ENCODE results near the gene TMEM218. TPM values are rescaled to one million over a fixed set of nuclear protein-coding genes. Genes with fewer than 3 reads are reported as not detected.
A peak's percentile ranks its signal among the peaks of the same experiment; 100 is the strongest.

Gene TMEM218
- total RNA-seq, 4 donors from 2014 or later = 9.9 to 19.9 (median 14.6) TPM

- Histone ChIP-seq H3K4me3 (no peak overlapping the region), H3K27ac (no peak overlapping the region), H3K27me3 (peaks cover 6% of the 10 kb centered on the region), H3K9me3 (no peaks in the 10 kb centered on the region), H3K36me3 (no peaks in the 10 kb centered on the region), H3K4me1 (peaks cover 46% of the 10 kb centered on the region)
- no peak for DNase-seq (ENCODE audit: low spot score in 2 of 2)
- TF ChIP-seq EP300 (IDR thresholded peaks at IDR 0.05) (no peak), POLR2A (IDR thresholded peaks at IDR 0.05) (no peak), CTCF (IDR thresholded peaks at IDR 0.05) (no peak), POLR2AphosphoS5 (IDR thresholded peaks at IDR 0.05) (no peak)
- 95% methylated on average over 12 of the region's 12 CpGs for WGBS
These were observed 38.4 kb downstream of the TMEM218 start for GRCh38 chr11:125072961-125073590.

GRCh38 chr11:125072218-125072960 is 39.0 kb downstream of the TMEM218 start:
- Histone ChIP-seq H3K4me3 (no peak overlapping the region), H3K36me3 (no peaks in the 10 kb centered on the region), H3K4me1 (peaks cover 46% of the 10 kb centered on the region), H3K9me3 (no peaks in the 10 kb centered on the region), H3K27me3 (peaks cover 6% of the 10 kb centered on the region), H3K27ac (no peak overlapping the region)
- DNase-seq (ENCODE audit: low spot score in 2 of 2) = no peak
- TF ChIP-seq POLR2A (IDR thresholded peaks at IDR 0.05) (no peak), CTCF (IDR thresholded peaks at IDR 0.05) (no peak), EP300 (IDR thresholded peaks at IDR 0.05) (no peak), POLR2AphosphoS5 (IDR thresholded peaks at IDR 0.05) (no peak)
- 88% methylated on average over 11 of the region's 12 CpGs for WGBS

DNA sequence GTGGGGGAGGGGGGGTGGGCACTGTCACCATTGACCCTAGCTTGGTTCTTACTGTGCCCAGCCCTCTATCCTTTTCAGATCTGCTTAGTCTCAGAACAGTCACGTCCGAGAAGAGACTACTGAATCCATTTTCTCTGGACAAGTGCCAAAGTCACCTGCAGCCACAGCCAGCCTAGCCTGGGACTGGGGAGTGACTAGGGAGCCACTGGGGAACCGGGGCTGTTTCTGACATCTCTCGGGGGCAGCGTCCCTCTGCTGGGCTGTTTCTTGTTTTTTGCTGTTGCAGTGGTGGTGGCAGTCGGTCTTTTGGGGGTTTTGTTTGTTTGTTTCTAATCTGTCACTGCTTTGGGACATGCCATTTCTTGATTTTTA is 39.6 kb downstream of the TMEM218 start:
- Histone ChIP-seq H3K27ac (peak overlapping the region; percentile 26), H3K36me3 (no peaks in the 10 kb centered on the region), H3K27me3 (peaks cover 6% of the 10 kb centered on the region), H3K4me1 (peaks cover 46% of the 10 kb centered on the region), H3K4me3 (no peak overlapping the region), H3K9me3 (no peaks in the 10 kb centered on the region)
- 76% methylated on average over 6 of the region's 6 CpGs for WGBS
- no peak for DNase-seq (ENCODE audit: low spot score in 2 of 2)
- TF ChIP-seq POLR2AphosphoS5 (IDR thresholded peaks at IDR 0.05) = no peak
- no peak for TF ChIP-seq POLR2A (IDR thresholded peaks at IDR 0.05)
- TF ChIP-seq CTCF (IDR thresholded peaks at IDR 0.05) = no peak
- TF ChIP-seq EP300 (IDR thresholded peaks at IDR 0.05) = no peak

DNA sequence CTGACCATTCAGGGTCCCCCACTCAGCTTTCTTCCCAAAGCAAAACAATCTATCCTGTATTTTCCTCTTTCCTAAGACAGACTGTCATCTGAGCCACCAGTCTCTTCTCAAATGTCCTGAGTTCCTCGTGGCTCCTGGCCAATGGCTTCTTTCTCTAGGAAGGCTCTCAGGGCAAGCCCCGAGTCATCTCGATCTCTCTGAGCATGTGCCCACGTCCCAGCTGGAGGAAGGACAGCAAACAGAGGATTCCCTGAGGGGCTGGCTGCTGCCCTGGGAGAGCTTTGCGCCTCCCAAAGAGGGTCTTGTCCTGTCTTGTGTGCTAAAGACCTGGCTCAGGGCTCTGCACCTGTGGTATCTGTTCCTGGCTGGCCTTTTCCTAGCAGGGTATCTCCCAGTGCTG is 40.0 kb downstream of the TMEM218 start:
- peak overlapping the region; percentile 26 for H3K27ac ChIP-seq
- WGBS = 41% methylated on average over 5 of the region's 5 CpGs

More for the DNA sequence above, 40.0 kb downstream of the TMEM218 start:
- TF ChIP-seq POLR2AphosphoS5 (IDR thresholded peaks at IDR 0.05) (no peak), CTCF (IDR thresholded peaks at IDR 0.05) (no peak), EP300 (IDR thresholded peaks at IDR 0.05) (no peak), POLR2A (IDR thresholded peaks at IDR 0.05) (no peak)
- Histone ChIP-seq H3K27me3 (peaks cover 6% of the 10 kb centered on the region), H3K4me3 (no peak overlapping the region), H3K4me1 (peaks cover 45% of the 10 kb centered on the region), H3K36me3 (no peaks in the 10 kb centered on the region), H3K9me3 (no peaks in the 10 kb centered on the region)
- DNase-seq (ENCODE audit: low spot score in 2 of 2) = no peak

Data from suprapubic skin (tissue), 4 donors.